Left ventricle myocardium superior (tissue), 1 donor: ENCODE results near the gene SCG2. TPM values are rescaled to one million over a fixed set of nuclear protein-coding genes. Genes with fewer than 3 reads are reported as not detected.

Experiments used
- ATAC-seq: fragments of 200-7000 bp; cut with Tn5 transposase; one replicate; pipeline ENCODE4 v1.9.1; 2020; ENCODE audit warnings: mild to moderate bottlenecking, moderate library complexity
- DNase-seq: peaks from one replicate; pipeline ENCODE4 v3.0.0-alpha.2; 2020
- intact Hi-C: fragments of 100-400 bp; cut with micrococcal nuclease; formaldehyde crosslinking; loops from one replicate; pipeline ENCODE4 v1.11.0; 2022
- total RNA-seq: library from RNA; stranded (reverse); fragmentation: NEBNext Ultra II Directional; extraction: Animal tissue kit (Norgen Biotek cat#: 25700); gene quantifications from one replicate; pipeline ENCODE4 v1.2.1, GENCODE V29; 2021
- donor health status: DM: no; HTN: yes; CAD: no; lungs with severe emphysema.

Gene SCG2
- total RNA-seq, 1 donor from 2014 or later, result not detected

DNA sequence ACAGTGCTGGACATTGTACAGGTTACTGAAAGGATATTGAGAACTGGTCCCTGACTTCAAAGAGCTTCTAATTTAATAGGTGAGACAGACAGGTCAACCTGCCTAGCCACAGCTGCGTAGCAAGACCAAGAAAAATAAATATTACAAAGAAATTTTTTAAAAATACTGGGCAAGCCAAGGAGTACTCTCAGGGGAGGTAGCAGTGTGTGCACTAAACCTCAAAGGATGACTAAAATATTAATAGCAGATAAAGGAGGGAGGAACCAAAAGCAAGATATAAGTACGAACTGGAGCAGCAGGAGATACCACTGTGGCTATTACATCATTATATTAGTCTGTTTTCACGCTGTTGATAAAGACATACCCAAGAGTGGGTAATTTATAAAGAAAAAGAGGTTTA lies 14.9 kb downstream of the SCG2 start:
- no peak for ATAC-seq
- no peak for DNase-seq
- intact Hi-C loops, result no loop called here

GRCh38 chr2:223586261-223586660 lies 15.9 kb downstream of the SCG2 start:
- intact Hi-C loops, result no loop called here
- DNase-seq, result no peak
- ATAC-seq, result no peak

DNA sequence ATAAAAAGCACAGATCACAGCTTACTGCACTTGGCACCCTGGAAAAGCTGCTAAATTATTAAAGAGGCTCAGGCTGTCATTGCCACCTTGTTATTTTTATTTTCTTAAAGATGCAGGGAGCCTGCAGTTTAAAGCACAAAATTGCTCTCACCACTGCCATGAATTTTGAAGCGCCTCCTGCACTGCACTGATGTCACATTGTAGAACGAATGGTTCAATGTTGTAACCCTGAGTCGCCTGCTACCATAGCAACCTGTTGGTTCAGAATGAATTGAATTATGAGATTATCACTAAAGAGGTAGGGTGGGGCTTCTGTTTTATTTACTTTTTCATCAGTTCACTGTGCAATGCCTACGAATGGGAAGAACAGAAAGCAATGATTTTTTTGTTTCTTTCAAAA lies 16.5 kb downstream of the SCG2 start:
- ATAC-seq, result no peak
- intact Hi-C loops, result no loop called here
- DNase-seq, result no peak

DNA sequence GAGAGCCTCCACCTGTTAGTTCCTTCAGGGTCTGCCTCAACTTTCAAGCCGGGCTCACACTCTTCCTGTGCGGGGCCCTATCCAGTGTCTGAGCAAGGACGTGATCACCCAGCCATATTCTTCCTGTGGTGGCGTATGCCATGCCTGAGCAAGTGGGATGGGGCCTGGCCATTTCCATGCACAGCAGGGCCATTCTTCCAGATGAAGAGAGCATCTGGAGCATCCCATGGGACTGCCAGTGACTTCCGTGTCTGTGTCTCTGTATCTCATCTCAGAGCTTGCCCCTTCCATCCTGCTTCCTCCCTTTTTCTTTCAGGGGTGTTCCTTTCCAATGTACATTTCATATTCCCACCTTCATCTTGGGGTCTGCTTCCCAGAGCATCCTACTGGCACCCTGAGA lies 20.2 kb downstream of the SCG2 start:
- intact Hi-C loops, result no loop called here
- ATAC-seq (no peak), DNase-seq (no peak)

GRCh38 chr2:223580951-223581350 lies 21.2 kb downstream of the SCG2 start:
- intact Hi-C loops, result no loop called here
- peak; percentile 68 for ATAC-seq

GRCh38 chr2:223578846-223579245 lies 23.3 kb downstream of the SCG2 start:
- no peak for ATAC-seq

More at GRCh38 chr2:223580951-223581350, 21.2 kb downstream of the SCG2 start:
- no peak for DNase-seq

GRCh38 chr2:223576873-223577272 lies 25.3 kb downstream of the SCG2 start:
- ATAC-seq (peak; percentile 28), DNase-seq (no peak)
- intact Hi-C loops, result no loop called here

More at GRCh38 chr2:223578846-223579245, 23.3 kb downstream of the SCG2 start:
- DNase-seq, result no peak
- intact Hi-C loops, result no loop called here

DNA sequence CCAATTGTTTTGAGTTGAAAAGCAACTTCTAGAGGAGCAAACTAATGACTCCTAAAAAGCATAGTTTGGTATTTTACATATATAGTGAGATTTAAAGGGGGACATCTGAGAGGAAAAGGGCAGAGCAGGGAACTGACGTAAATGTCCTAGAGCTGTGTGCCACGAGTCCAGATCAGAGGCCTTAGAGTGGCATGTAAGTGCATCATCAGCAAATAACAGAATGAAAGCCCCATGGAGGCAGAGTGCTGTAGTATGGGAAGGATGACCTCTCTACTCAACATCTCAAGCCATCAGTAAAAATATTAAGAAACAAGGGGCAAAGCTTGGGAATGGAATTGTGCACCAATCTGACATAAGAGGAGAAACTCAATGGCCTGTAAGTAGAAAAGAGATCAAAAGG lies 31.4 kb downstream of the SCG2 start:
- intact Hi-C loops, result no loop called here
- no peak for DNase-seq
- no peak for ATAC-seq

GRCh38 chr2:223566396-223566795 lies 35.8 kb downstream of the SCG2 start:
- ATAC-seq (no peak), DNase-seq (no peak)
- intact Hi-C loops, result no loop called here

- no peak for DNase-seq
- peak; percentile 61 for ATAC-seq
- intact Hi-C loops, result no loop called here
Measured at GRCh38 chr2:223563462-223563861, 38.7 kb downstream of the SCG2 start.

DNA sequence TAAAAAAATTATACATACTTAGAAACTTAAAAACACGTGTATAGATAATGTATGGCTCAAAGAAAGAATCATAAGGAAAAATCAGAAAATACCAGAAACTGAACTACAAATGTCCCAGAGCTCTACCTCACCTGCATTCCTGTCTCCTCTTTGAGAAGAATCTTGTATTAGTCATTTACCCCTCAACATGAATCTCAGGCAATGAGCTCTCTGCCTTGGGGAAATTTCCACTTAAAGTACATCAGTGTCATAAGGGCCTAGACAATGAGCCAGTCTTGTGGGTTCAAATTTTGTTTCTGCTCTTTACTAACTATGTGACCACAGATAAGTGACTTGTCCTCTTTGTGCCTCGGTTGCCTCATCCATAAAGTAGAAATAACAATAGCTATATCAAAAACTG lies 40.1 kb downstream of the SCG2 start:
- intact Hi-C loops, result no loop called here
- no peak for DNase-seq
- no peak for ATAC-seq

GRCh38 chr2:223560749-223561435 lies 41.3 kb downstream of the SCG2 start:
- intact Hi-C loops, result no loop called here
- DNase-seq (no peak), ATAC-seq (no peak)

GRCh38 chr2:223558970-223559369 lies 43.2 kb downstream of the SCG2 start:
- intact Hi-C loops, result no loop called here
- no peak for ATAC-seq
- DNase-seq, result no peak

DNA sequence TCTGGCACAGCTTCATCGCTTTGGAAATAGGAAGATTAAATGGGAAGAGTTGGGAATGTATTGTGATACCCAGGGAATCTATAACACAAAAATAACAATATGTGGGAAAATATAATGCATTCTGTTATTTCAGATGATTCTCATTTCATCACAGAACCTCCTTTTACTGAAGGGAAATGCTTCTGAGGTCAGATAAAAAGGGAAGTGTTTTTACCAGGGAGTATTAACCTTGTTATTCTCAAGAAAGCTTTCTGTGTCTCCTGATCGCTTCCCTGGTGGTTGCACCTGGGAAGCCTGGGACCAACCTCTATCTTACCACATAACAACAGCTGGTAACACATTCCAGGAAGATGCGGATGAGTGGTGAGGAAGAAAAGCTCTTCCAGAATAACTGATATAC lies 47.2 kb downstream of the SCG2 start:
- intact Hi-C loops, result no loop called here
- ATAC-seq (no peak), DNase-seq (no peak)

GRCh38 chr2:223549215-223549614 lies 52.9 kb downstream of the SCG2 start:
- no peak for ATAC-seq
- intact Hi-C loops, result no loop called here
- no peak for DNase-seq

- intact Hi-C loops, result no loop called here
- DNase-seq (no peak), ATAC-seq (no peak)
Measured at GRCh38 chr2:223548194-223548593, 54.0 kb downstream of the SCG2 start.

Other genes with a start within 250 kb of the SCG2 start
- gene AP1S3, start 235.2 kb upstream of the SCG2 start, total RNA-seq, result 0.50 TPM